SK-N-MC (cell line): ENCODE data around the gene MGMT.

Experiments used
- EZH2 ChIP-seq: fragments of 200-600 bp; sonication (generic); IDR thresholded peaks from one replicate; pipeline ENCODE4 v1.6.1; 2017; ENCODE audit warnings: antibody characterized with exemption
- FOXP2 ChIP-seq: optimal IDR thresholded peaks from 2 replicates; pipeline ENCODE3; 2011; ENCODE audit warnings: mild to moderate bottlenecking, moderate library complexity; ENCODE audit not compliant: insufficient read depth; ENCODE audit errors: extremely low read length, control extremely low read depth
- POLR2AphosphoS5 ChIP-seq: IDR thresholded peaks from 2 replicates; pipeline ENCODE4 v1.6.1; 2012; ENCODE audit warnings: mild to moderate bottlenecking, low read depth, low read length, borderline replicate concordance

DNA sequence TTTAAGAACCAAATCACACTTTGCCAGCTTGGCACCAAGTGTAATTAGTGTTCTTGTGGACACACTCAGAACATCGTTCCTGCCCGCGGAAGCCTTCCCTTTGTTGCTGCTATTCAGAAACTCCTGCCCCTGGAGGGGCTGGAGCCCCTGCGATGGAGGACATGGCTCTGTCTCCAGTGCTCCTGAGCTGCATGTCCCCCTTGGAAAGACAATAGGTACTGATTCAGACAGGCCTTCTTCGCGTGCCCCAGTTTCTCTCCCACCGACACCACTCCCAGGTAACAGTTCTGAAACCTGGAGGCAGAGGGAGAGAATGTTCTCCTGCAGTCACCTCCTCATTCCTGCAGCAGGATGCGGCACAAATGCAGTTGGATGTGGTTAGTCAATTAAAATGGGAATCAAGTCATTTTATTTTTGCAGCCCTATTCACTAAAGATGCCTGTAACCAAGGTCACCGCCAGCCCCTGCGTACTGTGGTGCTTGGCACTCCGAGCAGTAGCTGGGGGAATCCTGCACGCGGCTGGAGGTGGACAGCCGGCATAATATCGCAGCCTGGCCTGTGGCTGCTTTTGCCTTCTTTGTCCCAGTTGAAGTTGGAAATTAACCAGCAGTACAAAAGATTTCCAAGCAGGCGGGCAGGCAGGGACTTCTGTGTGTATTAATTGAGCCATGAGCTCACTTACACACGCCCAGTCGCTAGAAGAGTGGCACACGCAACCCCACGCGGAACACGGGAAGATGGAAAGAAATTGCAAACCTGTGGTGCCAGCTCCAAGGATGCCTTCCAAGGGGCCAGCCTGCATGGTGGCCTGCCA lies 291.4 kb downstream of the MGMT start:
- TF ChIP-seq POLR2AphosphoS5 (no peak), EZH2 (no peak), FOXP2 (no peak)
